NT2/D1 (cell line): ENCODE data around the gene CDH8.

Experiments used
- DNase-seq: peaks from one replicate; pipeline ENCODE4 v3.0.0-alpha.2; 2011; ENCODE audit warnings: low read depth, low spot score
- H3K27me3 ChIP-seq: 2 replicates; pipeline ENCODE4 v1.6.0; 2011; ENCODE audit warnings: mild to moderate bottlenecking; ENCODE audit not compliant: insufficient read length, insufficient read depth
- H3K36me3 ChIP-seq: 2 replicates; pipeline ENCODE4 v1.6.1; 2011; ENCODE audit warnings: mild to moderate bottlenecking, low read length, mixed read lengths; ENCODE audit not compliant: insufficient read depth, insufficient read length
- H3K4me1 ChIP-seq: 2 replicates; pipeline ENCODE4 v1.5.1; 2011; ENCODE audit not compliant: insufficient read depth, insufficient read length
- H3K4me3 ChIP-seq: 2 replicates; pipeline ENCODE4 v1.5.1; 2011; ENCODE audit warnings: low read depth; ENCODE audit not compliant: insufficient read length
- H3K9ac ChIP-seq: 2 replicates; pipeline ENCODE4 v1.6.0; 2011; ENCODE audit warnings: low read depth; ENCODE audit not compliant: insufficient read length
- H3K9me3 ChIP-seq: 2 replicates; pipeline ENCODE4 v1.5.1; 2011; ENCODE audit warnings: mild to moderate bottlenecking, low read length; ENCODE audit not compliant: insufficient read depth
- SUZ12 ChIP-seq: IDR thresholded peaks from 2 replicates; pipeline ENCODE4 v1.6.1; 2011; ENCODE audit not compliant: insufficient read length, insufficient read depth; ENCODE audit errors: extremely low read depth
- YY1 ChIP-seq: IDR thresholded peaks from 2 replicates; pipeline ENCODE4 v1.6.1; 2011; ENCODE audit not compliant: insufficient read length, insufficient read depth
- ZNF274 ChIP-seq: IDR thresholded peaks from 2 replicates; pipeline ENCODE4 v1.6.1; 2011; ENCODE audit warnings: mild to moderate bottlenecking, low read depth, low read length

CDH8 gene

DNA sequence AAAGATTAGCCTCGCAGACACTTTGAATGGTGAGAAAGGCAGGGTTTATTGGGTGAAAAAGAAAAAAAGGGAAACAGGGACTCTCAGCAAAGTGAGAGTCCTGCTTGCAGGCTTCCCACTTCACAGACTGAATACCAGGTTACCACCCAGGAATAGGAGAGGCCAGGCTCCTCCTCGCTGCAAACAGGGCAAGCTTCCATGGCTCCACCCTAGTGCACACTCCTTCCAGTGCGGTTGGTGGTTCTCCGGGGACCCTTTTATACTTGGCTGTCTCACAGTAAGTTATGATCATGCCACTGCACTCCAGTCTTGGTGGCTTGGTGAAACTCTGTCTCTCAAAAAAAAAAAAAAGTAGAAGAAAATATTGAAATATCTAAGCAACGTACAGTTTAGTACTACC lies 30.5 kb upstream of the CDH8 start:
- H3K27me3 ChIP-seq: no peaks in the 10 kb centered on the region
- TF ChIP-seq YY1 (no peak), ZNF274 (no peak), SUZ12 (no peak)
- H3K4me1 ChIP-seq: no peaks in the 10 kb centered on the region
- H3K9ac ChIP-seq: no peak overlapping the region
- no peaks in the 10 kb centered on the region for H3K36me3 ChIP-seq
- 0 out of 2 replicates have a peak, but pooled peaks cover 6% of the 10 kb centered on the region for H3K9me3 ChIP-seq
- H3K4me3 ChIP-seq: no peak overlapping the region
- DNase-seq: no peak

- no peaks in the 10 kb centered on the region for H3K27me3 ChIP-seq
Measured at GRCh38 chr16:62064173-62064572, 27.9 kb upstream of the CDH8 start.

GRCh38 chr16:62060089-62060488 lies 23.9 kb upstream of the CDH8 start:
- no peaks in the 10 kb centered on the region for H3K36me3 ChIP-seq
- H3K9ac ChIP-seq: no peak overlapping the region

More at GRCh38 chr16:62064173-62064572, 27.9 kb upstream of the CDH8 start:
- H3K9ac ChIP-seq: no peak overlapping the region
- H3K4me3 ChIP-seq: no peak overlapping the region
- no peak for TF ChIP-seq SUZ12
- no peak for TF ChIP-seq YY1
- TF ChIP-seq ZNF274: no peak
- no peaks in the 10 kb centered on the region for H3K4me1 ChIP-seq
- no peaks in the 10 kb centered on the region for H3K36me3 ChIP-seq
- 0 out of 2 replicates have a peak, but pooled peaks cover 6% of the 10 kb centered on the region for H3K9me3 ChIP-seq
- DNase-seq: no peak

DNA sequence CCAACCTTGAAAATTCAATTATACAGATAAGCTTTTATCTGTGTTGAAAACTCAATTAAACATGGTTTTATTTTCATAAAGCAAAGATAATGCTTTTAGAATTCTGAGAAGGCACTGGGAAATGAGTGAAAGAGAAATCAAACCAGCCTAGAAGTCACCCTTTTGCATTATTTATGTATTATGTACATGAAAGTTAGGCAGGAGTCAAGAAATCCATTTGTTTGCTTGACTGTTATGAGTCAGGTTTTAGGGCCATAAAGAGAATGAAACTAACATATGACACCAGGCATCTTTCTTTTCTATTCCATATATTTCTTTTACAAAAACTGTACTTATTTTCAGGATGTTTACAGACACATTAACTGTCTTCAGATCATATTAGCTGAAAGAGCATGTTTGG lies 23.3 kb upstream of the CDH8 start:
- H3K4me1 ChIP-seq: no peaks in the 10 kb centered on the region
- no peak overlapping the region for H3K9ac ChIP-seq
- no peak for DNase-seq
- no peak overlapping the region for H3K4me3 ChIP-seq
- H3K9me3 ChIP-seq: no peaks in the 10 kb centered on the region
- H3K36me3 ChIP-seq: no peaks in the 10 kb centered on the region
- no peaks in the 10 kb centered on the region for H3K27me3 ChIP-seq
- TF ChIP-seq ZNF274 (no peak), YY1 (no peak), SUZ12 (no peak)

More at GRCh38 chr16:62060089-62060488, 23.9 kb upstream of the CDH8 start:
- no peak for DNase-seq
- Histone ChIP-seq H3K27me3 (no peaks in the 10 kb centered on the region), H3K9me3 (no peaks in the 10 kb centered on the region), H3K4me1 (no peaks in the 10 kb centered on the region), H3K4me3 (no peak overlapping the region)
- TF ChIP-seq ZNF274 (no peak), YY1 (no peak), SUZ12 (no peak)

- H3K36me3 ChIP-seq: no peaks in the 10 kb centered on the region
- no peak overlapping the region for H3K4me3 ChIP-seq
- no peaks in the 10 kb centered on the region for H3K4me1 ChIP-seq
- H3K9me3 ChIP-seq: no peaks in the 10 kb centered on the region
- no peaks in the 10 kb centered on the region for H3K27me3 ChIP-seq
- TF ChIP-seq YY1 (no peak), ZNF274 (no peak), SUZ12 (no peak)
- no peak overlapping the region for H3K9ac ChIP-seq
- DNase-seq: no peak
Measured at GRCh38 chr16:62058412-62058811, 22.2 kb upstream of the CDH8 start.

DNA sequence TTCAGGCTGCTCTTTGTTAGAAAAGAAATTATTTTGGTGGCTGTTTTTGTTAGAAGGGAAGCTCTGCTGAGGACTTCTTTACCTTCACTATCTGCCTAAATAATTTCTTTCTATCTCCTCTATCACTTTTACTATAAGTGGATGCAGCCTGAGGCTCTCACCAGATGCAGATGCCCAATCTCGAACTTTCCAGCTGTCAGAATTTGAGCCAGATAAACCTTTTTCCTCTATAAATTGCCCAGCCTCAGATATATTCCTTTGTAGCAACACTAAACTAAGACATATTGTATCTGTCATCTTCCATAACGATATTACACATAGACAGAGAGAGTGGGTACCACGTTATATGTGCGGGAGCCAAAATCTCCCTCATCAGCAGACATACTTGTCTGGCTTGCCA lies 15.7 kb upstream of the CDH8 start:
- H3K27me3 ChIP-seq: no peaks in the 10 kb centered on the region
- no peak overlapping the region for H3K9ac ChIP-seq
- no peaks in the 10 kb centered on the region for H3K36me3 ChIP-seq
- H3K4me3 ChIP-seq: no peak overlapping the region
- DNase-seq: no peak
- TF ChIP-seq SUZ12: no peak
- no peak for TF ChIP-seq ZNF274
- no peak for TF ChIP-seq YY1
- H3K4me1 ChIP-seq: no peaks in the 10 kb centered on the region
- peaks cover 12% of the 10 kb centered on the region; the same call in 1 of the 2 replicates for H3K9me3 ChIP-seq

GRCh38 chr16:62050793-62051192 lies 14.6 kb upstream of the CDH8 start:
- no peaks in the 10 kb centered on the region for H3K4me1 ChIP-seq
- H3K27me3 ChIP-seq: no peaks in the 10 kb centered on the region
- no peak overlapping the region for H3K4me3 ChIP-seq
- TF ChIP-seq SUZ12 (no peak), ZNF274 (no peak), YY1 (no peak)
- no peaks in the 10 kb centered on the region for H3K36me3 ChIP-seq
- DNase-seq: no peak
- no peak overlapping the region for H3K9ac ChIP-seq
- peaks cover 12% of the 10 kb centered on the region; the same call in 1 of the 2 replicates for H3K9me3 ChIP-seq
